Testis (tissue), 3 donors: ENCODE results near the gene HK3. TPM values are rescaled to one million over a fixed set of nuclear protein-coding genes. Genes with fewer than 3 reads are reported as not detected.

ENCODE experiments used
- DNase-seq: peaks from one replicate; pipeline ENCODE4 v3.0.0-alpha.2; 2019
- H3K27ac ChIP-seq, 2 donors: fragments of 200-600 bp; sonication (generic); one replicate each; pipeline ENCODE4 v1.5.1; 2019
- H3K27me3 ChIP-seq: fragments of 200-600 bp; sonication (generic); one replicate; pipeline ENCODE4 v1.5.1; 2019
- H3K36me3 ChIP-seq: fragments of 200-600 bp; sonication (generic); one replicate; pipeline ENCODE4 v1.5.1; 2017; ENCODE audit warnings: low read depth; ENCODE audit errors: missing control alignments
- H3K4me1 ChIP-seq: fragments of 200-600 bp; sonication (generic); one replicate; pipeline ENCODE4 v1.5.1; 2019
- H3K4me3 ChIP-seq, 2 donors: fragments of 200-600 bp; sonication (generic); one replicate each; pipeline ENCODE4 v1.5.1; 2017 to 2019
- H3K9me3 ChIP-seq: fragments of 200-600 bp; sonication (generic); one replicate; pipeline ENCODE4 v1.5.1; 2017
- CTCF ChIP-seq, 3 experiments: fragments of 450-650 bp in 2 of 3; fragments of 200-600 bp in 1 of 3; sonication (generic) in 1 of 3; IDR thresholded peaks; one replicate each; pipeline ENCODE4 v1.5.1; 2016 to 2019; ENCODE audit warnings: antibody characterized with exemption in 3 of 3, mild to moderate bottlenecking in 2 of 3, moderate library complexity in 1 of 3
- POLR2A ChIP-seq: fragments of 450-650 bp; IDR thresholded peaks from one replicate; pipeline ENCODE4 v1.6.1; 2017; ENCODE audit warnings: antibody characterized with exemption, mild to moderate bottlenecking, moderate library complexity
- WGBS, 2 donors: methylation state at CpG; one replicate each; pipeline ENCODE4 v1.1.5; 2018; 5-methylcytosine and 5-hydroxymethylcytosine counted together
- intact Hi-C: fragments of 100-400 bp; cut with DNase I; formaldehyde crosslinking; loops from one replicate; pipeline ENCODE4 v1.15.1; 2023; ENCODE audit warnings: low total_unique reads
- polyA plus RNA-seq: library from polyadenylated mRNA; stranded (reverse); fragments of 350-450 nt; fragmentation: Illumina TruSeq; extraction: RNeasy Lipid Tissue Mini Kit (QIAGEN cat#74804); gene quantifications from one replicate; pipeline ENCODE4 v1.2.3, GENCODE V29; 2014; ENCODE audit warnings: low read depth, low replicate concordance; ENCODE audit not compliant: insufficient read depth
- total RNA-seq, 2 donors: library from RNA; depleted of rRNA; stranded (reverse); fragments of >200 nt; gene quantifications; one replicate each; pipeline ENCODE4 v1.2.3, GENCODE V29; 2016

HK3 gene
- total and polyA plus RNA-seq, 3 donors from 2014 or later, result 6.3 to 10.9 (median 6.4) TPM

- Histone ChIP-seq H3K27me3 (no peaks in the 10 kb centered on the region), H3K4me1 (no peaks in the 10 kb centered on the region), H3K36me3 (no peaks in the 10 kb centered on the region), H3K27ac (no peak overlapping the region), H3K9me3 (no peaks in the 10 kb centered on the region), H3K4me3 (no peak overlapping the region)
- DNase-seq, result no peak
- TF ChIP-seq POLR2A, result no peak
- no peak for TF ChIP-seq CTCF (IDR thresholded peaks at IDR 0.05)
- intact Hi-C loops, result no loop called here
These were observed 17.2 kb upstream of the HK3 start for GRCh38 chr5:176916337-176916736.

GRCh38 chr5:176915906-176916305, 16.8 kb upstream of the HK3 start:
- intact Hi-C loops, result no loop called here
- 70 to 71% methylated on average over 2 of the region's 2 CpGs for WGBS, 2 donors
- DNase-seq, result no peak

GRCh38 chr5:176912115-176912514, 13.0 kb upstream of the HK3 start:
- WGBS, 2 donors, result 81 to 86% methylated on average over 2 of the region's 2 CpGs
- H3K4me1 ChIP-seq, result no peaks in the 10 kb centered on the region
- DNase-seq, result no peak

More at GRCh38 chr5:176915906-176916305, 16.8 kb upstream of the HK3 start:
- Histone ChIP-seq H3K4me1 (no peaks in the 10 kb centered on the region), H3K27me3 (no peaks in the 10 kb centered on the region), H3K27ac (no peak overlapping the region), H3K9me3 (no peaks in the 10 kb centered on the region), H3K36me3 (no peaks in the 10 kb centered on the region), H3K4me3 (no peak overlapping the region)
- TF ChIP-seq CTCF (IDR thresholded peaks at IDR 0.05) (no peak), POLR2A (no peak)

GRCh38 chr5:176908675-176909368, 9.7 kb upstream of the HK3 start:
- TF ChIP-seq POLR2A (no peak), CTCF (IDR thresholded peaks at IDR 0.05) (no peak)
- Histone ChIP-seq H3K36me3 (no peaks in the 10 kb centered on the region), H3K4me1 (no peaks in the 10 kb centered on the region), H3K4me3 (no peak overlapping the region), H3K9me3 (no peaks in the 10 kb centered on the region), H3K27me3 (no peaks in the 10 kb centered on the region), H3K27ac (no peak overlapping the region)
- WGBS, 2 donors, result 92 to 93% methylated on average over 5 of the region's 5 CpGs
- intact Hi-C loops, result no loop called here
- no peak for DNase-seq

More at GRCh38 chr5:176912115-176912514, 13.0 kb upstream of the HK3 start:
- Histone ChIP-seq H3K4me3 (no peak overlapping the region), H3K9me3 (no peaks in the 10 kb centered on the region), H3K36me3 (no peaks in the 10 kb centered on the region), H3K27ac (no peak overlapping the region), H3K27me3 (no peaks in the 10 kb centered on the region)
- TF ChIP-seq POLR2A (no peak), CTCF (IDR thresholded peaks at IDR 0.05) (no peak)
- intact Hi-C loops, result no loop called here

- no peak overlapping the region for H3K27ac ChIP-seq
- WGBS, 2 donors, result 90 to 91% methylated on average over 3 of the region's 3 CpGs
These were observed 7.7 kb upstream of the HK3 start for GRCh38 chr5:176906796-176907195.

More at GRCh38 chr5:176906796-176907195, 7.7 kb upstream of the HK3 start:
- no peak overlapping the region for H3K4me3 ChIP-seq
- H3K36me3 ChIP-seq, result no peaks in the 10 kb centered on the region
- H3K4me1 ChIP-seq, result no peaks in the 10 kb centered on the region
- DNase-seq, result no peak
- no peaks in the 10 kb centered on the region for H3K9me3 ChIP-seq
- TF ChIP-seq POLR2A, result no peak
- no peak for TF ChIP-seq CTCF (IDR thresholded peaks at IDR 0.05)
- H3K27me3 ChIP-seq, result no peaks in the 10 kb centered on the region
- intact Hi-C loops, result no loop called here
